T-helper 9 cell (primary cell): ENCODE measurements around the gene PDCL2.
"Not testable (repeated sequence)": the region's sequence is repeated elsewhere in the genome, so short reads cannot be mapped to it uniquely, and the experiment has no call there.

ENCODE experiments used
- DNase-seq: peaks from one replicate; pipeline ENCODE4 v3.0.0-alpha.2; 2020
- total RNA-seq, 2 donors: gene quantifications; one replicate each; lab custom pipeline; 2026; lab: John Stamatoyannopoulos, UW

Gene PDCL2
- total RNA-seq, result 0 reads per million in 2 donors

DNA sequence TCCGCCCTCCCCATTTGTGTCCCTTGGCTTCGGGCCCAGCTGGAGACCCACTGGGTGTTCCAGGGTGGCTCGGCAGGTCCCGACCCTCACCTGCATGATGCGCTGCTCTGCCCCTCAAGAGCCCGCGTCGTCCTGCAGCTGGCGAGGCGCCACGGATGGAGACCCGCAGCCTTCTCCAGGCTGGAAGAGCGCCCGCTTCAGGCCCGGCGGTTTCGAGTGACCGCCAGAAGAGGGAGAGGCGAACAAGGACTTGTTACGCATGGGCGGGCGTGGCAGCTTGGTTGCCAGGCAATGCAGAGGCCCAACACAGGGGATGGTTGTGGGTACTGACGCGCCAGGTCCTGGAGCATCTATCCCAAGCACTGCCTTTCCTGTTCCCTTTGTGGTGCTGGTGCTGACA is at the start of gene PDCL2:
TSS of gene PDCL2 (minus strand) at position 232 of the 400 bp plus-strand sequence. CDS start at position 96, 136 bp downstream.
- no peak for DNase-seq

- no peak for DNase-seq
Measured at GRCh38 chr4:55637272-55637820, 45.3 kb upstream of the PDCL2 start.

DNA sequence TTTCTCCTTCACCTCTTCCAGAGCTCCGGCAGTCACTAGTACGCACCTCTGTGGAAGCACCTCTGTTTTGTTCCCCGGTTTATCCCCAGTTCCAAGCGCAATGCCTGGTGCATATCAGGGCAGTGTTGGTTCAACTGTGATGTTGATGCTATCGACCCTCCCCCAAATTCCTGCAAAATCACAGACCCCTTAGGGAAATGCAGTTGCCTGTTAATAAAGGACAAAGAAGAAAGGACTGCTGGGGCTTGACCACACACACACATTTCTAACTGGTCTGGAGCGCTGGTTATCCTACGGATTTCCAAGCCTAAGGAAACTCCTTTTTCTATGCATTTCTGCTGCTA is 44.6 kb upstream of the PDCL2 start:
- DNase-seq, result no peak

- peak; percentile 1 for DNase-seq
Measured at GRCh38 chr4:55635741-55636655, 44.0 kb upstream of the PDCL2 start, which contains the start of gene NMU. Gene NMU (minus strand): TSS chr4:55636298. CDS start chr4:55636192, 106 bp downstream.

DNA sequence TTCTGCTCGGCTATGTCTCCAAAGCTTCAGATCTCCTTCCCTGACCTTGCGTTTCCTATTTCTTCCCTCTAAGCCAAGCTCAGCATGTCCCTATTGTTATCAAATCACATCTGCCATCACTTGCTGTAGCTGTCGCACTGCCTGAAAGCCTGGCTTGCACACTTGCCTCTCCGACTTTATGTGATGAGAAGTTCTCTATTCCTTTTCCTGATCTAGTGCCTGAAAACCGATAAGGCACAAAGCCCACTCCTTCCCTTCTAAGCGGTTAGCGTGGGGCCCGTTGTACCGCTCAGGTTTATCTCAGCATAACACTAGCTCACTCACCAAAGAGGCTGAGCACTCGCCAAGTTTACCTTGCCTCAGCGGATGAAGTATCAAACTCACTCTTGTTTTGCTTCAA is 43.2 kb upstream of the PDCL2 start:
- no peak for DNase-seq

GRCh38 chr4:55634417-55635128 is 42.5 kb upstream of the PDCL2 start:
- DNase-seq, result no peak

- no peak for DNase-seq
Measured at GRCh38 chr4:55633903-55634302, 41.9 kb upstream of the PDCL2 start.

GRCh38 chr4:55625835-55626234 is 33.8 kb upstream of the PDCL2 start:
- DNase-seq, result no peak

- DNase-seq, result not testable (repeated sequence)
Measured at GRCh38 chr4:55624063-55624462, 32.0 kb upstream of the PDCL2 start.

GRCh38 chr4:55618546-55619143 is 26.6 kb upstream of the PDCL2 start:
- DNase-seq, result no peak

DNA sequence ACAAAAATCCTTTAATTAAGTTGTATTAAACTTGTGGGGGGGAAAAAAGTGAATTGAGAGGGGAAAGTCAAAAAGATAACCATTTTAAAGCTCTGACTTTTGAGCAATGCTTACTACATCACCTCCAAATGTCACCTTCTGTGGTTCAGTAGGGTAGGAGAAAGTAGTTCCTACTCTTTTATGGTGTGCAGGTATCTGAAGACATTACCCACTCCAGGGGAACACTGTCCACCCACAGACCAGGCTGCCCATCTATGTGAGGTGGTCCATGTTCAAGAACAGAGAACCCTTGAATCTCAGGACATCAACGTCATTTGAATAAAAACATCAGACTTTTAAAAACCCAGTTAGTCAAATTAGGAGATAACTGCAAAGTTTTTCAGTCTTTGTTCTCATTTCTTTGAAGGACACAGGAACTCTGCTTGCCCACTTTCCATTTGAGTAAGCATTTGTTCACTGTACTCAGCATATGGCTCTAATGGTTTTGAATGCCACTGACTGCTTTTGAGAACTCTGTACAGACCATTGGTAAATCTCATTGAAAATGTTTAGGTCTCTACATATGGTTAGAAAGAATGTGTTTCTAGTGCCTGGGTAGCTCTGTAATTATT is 25.6 kb upstream of the PDCL2 start:
- DNase-seq, result no peak

DNA sequence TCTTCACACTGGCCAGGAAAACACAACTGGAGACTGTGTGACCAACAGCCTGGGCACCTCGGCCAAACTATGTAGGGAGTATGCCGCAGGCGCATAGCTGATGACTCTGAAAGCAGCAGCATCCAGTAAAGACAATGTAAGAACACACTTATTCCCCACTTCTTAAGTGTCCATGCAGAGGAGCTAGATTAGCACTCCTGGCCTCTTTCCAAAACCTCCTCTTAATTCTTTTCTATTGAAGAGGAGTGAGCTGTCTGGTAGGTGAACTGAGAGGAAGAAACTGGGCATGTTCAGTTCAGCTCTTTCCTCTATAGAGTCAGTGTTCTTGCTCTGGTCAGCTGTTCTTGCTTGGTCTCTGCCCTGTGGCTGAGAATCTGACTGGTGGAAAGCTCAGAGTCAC is 23.0 kb upstream of the PDCL2 start:
- no peak for DNase-seq

- no peak for DNase-seq
Measured at GRCh38 chr4:55613621-55614020, 21.6 kb upstream of the PDCL2 start.

DNA sequence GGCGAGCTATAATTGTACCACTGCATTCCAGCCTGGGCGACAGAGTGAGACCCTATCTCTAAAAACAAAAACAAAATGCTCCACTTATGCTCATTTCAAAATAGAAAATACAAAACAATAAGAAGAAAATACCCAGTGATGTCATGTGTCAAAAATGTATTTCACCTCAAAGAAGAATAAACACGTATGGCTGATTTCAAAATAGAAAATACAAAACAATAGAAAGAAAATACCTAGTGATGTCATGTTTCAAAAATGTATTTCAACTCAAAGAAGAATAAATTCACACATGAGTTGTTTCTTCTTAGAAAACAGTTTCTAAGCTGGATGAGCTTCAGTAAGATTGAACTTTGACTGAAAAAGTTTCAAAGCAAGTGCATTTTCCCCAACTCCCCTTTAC is 20.3 kb upstream of the PDCL2 start:
- DNase-seq, result no peak

DNA sequence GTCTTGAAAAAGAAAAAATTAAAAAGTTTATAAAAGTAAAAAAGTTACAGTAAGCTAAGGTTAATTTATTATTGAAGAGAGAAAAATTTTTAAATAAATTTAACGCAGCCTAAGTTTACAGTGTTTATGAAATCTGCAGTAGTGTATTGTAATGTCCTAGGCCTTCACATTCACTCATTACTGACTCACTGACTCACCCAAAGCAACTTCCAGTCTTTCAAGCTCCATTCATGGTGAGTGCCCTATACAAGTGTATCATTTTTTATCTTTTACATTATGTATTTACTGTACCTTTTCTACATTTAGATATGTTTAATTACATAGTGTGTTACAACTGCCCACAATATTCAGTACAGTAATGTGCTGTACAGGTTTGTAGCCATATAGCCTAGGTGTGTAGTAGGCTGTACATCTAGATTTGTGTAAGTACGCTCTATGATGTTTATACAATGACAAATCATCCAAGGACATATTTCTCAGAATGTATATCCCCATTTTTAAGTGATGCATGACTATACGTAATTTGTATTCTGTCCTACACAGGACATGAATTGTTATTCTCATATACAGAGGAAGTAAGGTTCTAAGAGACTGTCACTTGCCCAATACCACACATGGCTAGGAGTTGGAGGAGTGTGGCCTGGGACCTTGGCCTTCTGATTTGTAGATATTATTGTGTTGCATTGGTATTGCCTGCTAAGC is 19.5 kb upstream of the PDCL2 start:
- no peak for DNase-seq

GRCh38 chr4:55610381-55610780 is 18.3 kb upstream of the PDCL2 start:
- DNase-seq, result no peak

GRCh38 chr4:55609393-55609866 is 17.4 kb upstream of the PDCL2 start:
- DNase-seq, result no peak

DNA sequence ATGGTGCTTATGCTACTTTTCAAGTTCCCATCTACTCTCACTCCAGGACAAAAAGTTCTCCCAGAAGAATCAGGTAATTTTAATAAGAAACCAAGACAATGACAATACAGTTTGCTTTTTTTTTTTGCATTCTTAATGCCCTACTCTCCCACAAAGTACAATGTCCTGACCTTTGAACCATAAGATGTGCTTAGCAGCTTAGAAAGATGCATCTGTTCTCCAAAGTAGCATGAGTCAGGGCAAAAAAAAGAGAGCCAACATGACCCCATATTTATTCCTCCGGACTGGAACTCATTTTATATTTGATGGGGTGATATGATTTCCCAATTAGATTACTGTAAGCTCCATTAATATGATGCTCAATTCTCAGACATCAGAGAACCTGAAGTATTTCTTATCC is 16.5 kb upstream of the PDCL2 start:
- no peak for DNase-seq

GRCh38 chr4:55604996-55605395 is 13.0 kb upstream of the PDCL2 start:
- no peak for DNase-seq

- no peak for DNase-seq
Measured at GRCh38 chr4:55600640-55601039, 8.6 kb upstream of the PDCL2 start.

- DNase-seq, result no peak
Measured at GRCh38 chr4:55598641-55599040, 6.6 kb upstream of the PDCL2 start.

GRCh38 chr4:55588160-55588559 is 3.9 kb downstream of the PDCL2 start:
- no peak for DNase-seq
